ENCODE measurements around the gene ZSCAN12. TPM values are rescaled to one million over a fixed set of nuclear protein-coding genes. Genes with fewer than 3 reads are reported as not detected.

The ZSCAN12 gene
- total and polyA plus RNA-seq, 2 of the 13 experiments (the other 11 are each of a cell fraction or from before 2014, with no cell fraction given): 2.8 to 8.9 TPM

DNA sequence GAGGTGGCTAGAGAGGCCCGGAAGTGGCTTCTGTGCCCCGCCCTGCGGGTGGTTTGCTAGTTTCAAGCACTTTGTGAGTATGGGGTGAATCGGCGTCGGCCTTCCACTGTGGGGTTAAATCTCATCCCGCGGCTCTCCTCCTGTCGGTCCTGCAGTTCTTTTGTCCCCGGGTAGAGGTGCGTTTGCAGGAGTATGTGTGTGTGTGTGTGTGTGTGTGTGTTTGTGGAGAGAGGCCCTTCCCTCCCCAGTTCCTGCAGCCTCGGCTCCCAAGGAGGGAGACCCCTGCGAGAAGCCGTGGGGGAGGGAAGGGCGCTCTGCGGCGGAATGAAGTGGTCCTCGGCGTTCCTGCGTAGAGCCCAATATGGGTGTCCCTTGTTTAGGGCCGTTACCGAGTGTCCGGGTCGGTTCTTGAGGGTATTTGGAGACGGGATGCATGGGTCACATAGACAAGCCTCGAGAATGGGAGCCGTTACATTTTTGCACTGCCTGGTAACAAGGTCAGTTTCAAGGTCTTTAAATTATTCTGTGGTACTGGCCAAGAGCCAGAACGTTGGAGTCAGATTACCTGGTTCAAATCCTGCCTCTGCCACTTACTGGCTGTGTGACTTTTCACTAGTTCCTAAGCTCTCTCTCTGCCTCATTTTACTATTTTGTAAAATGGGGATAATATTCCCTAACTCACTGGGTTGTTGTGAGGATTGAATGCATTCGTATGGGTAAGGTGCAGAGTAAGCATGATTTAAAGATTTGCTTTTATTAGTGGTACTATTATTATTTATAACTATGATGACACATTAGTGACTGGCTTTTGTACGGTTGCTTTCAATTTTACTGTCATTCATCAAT is 49.4 kb downstream of the ZSCAN12 start, which contains the start of gene ZKSCAN3 (continued):
- TF ChIP-seq, protein P1, sequence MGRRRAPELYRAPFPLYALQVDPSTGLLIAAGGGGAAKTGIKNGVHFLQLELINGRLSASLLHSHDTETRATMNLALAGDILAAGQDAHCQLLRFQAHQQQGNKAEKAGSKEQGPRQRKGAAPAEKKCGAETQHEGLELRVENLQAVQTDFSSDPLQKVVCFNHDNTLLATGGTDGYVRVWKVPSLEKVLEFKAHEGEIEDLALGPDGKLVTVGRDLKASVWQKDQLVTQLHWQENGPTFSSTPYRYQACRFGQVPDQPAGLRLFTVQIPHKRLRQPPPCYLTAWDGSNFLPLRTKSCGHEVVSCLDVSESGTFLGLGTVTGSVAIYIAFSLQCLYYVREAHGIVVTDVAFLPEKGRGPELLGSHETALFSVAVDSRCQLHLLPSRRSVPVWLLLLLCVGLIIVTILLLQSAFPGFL (CRISPR knock-in tag; IDR thresholded peaks at IDR 0.05): no peak
- TF ChIP-seq RAD21 (CRISPR knock-in tag; IDR thresholded peaks at IDR 0.05): peak; percentile 27; the same call in 1 of the 2 replicates
- TF ChIP-seq ZNF121 (CRISPR knock-in tag; IDR thresholded peaks at IDR 0.05): no peak
- TF ChIP-seq HDAC1 (CRISPR knock-in tag; IDR thresholded peaks at IDR 0.05): peak; percentile 88
- TF ChIP-seq JUNB (CRISPR knock-in tag; IDR thresholded peaks at IDR 0.05; ENCODE audit: borderline replicate concordance): peak; percentile 60; the same call in 1 of the 2 replicates
- TF ChIP-seq, protein P2, sequence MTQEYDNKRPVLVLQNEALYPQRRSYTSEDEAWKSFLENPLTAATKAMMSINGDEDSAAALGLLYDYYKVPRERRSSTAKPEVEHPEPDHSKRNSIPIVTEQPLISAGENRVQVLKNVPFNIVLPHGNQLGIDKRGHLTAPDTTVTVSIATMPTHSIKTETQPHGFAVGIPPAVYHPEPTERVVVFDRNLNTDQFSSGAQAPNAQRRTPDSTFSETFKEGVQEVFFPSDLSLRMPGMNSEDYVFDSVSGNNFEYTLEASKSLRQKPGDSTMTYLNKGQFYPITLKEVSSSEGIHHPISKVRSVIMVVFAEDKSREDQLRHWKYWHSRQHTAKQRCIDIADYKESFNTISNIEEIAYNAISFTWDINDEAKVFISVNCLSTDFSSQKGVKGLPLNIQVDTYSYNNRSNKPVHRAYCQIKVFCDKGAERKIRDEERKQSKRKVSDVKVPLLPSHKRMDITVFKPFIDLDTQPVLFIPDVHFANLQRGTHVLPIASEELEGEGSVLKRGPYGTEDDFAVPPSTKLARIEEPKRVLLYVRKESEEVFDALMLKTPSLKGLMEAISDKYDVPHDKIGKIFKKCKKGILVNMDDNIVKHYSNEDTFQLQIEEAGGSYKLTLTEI (CRISPR knock-in tag; conservative IDR thresholded peaks at IDR 0.05): no peak
- TF ChIP-seq, protein P3, sequence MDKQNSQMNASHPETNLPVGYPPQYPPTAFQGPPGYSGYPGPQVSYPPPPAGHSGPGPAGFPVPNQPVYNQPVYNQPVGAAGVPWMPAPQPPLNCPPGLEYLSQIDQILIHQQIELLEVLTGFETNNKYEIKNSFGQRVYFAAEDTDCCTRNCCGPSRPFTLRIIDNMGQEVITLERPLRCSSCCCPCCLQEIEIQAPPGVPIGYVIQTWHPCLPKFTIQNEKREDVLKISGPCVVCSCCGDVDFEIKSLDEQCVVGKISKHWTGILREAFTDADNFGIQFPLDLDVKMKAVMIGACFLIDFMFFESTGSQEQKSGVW (CRISPR knock-in tag; IDR thresholded peaks at IDR 0.05; ENCODE audit: borderline replicate concordance): no peak
- TF ChIP-seq THAP11 (CRISPR knock-in tag; IDR thresholded peaks at IDR 0.05): peak; percentile 84
- TF ChIP-seq ZSCAN29 (CRISPR knock-in tag; conservative IDR thresholded peaks at IDR 0.05): peak; percentile 83; the same call in 1 of the 2 replicates
- peak; percentile 96 for TF ChIP-seq ETV5 (CRISPR knock-in tag; IDR thresholded peaks at IDR 0.05; ENCODE audit: borderline replicate concordance)
- 0 out of 2 replicates have a peak, but pooled peaks have one; percentile 53 for TF ChIP-seq ZIK1 (CRISPR knock-in tag; IDR thresholded peaks at IDR 0.05; ENCODE audit: borderline replicate concordance, low read depth)
- TF ChIP-seq TOPORS (CRISPR knock-in tag; IDR thresholded peaks at IDR 0.05): no peak
- no peak for TF ChIP-seq EZH2 (conservative IDR thresholded peaks at IDR 0.05; ENCODE audit: low read depth, low read length)
- 0 out of 2 replicates have a peak, but pooled peaks have one; percentile 23 for TF ChIP-seq TBX3 (IDR thresholded peaks at IDR 0.05; ENCODE audit: borderline replicate concordance)
- TF ChIP-seq KLF13 (CRISPR knock-in tag; IDR thresholded peaks at IDR 0.05): peak; percentile 92; the same call in 1 of the 2 replicates
- TF ChIP-seq, protein P4, sequence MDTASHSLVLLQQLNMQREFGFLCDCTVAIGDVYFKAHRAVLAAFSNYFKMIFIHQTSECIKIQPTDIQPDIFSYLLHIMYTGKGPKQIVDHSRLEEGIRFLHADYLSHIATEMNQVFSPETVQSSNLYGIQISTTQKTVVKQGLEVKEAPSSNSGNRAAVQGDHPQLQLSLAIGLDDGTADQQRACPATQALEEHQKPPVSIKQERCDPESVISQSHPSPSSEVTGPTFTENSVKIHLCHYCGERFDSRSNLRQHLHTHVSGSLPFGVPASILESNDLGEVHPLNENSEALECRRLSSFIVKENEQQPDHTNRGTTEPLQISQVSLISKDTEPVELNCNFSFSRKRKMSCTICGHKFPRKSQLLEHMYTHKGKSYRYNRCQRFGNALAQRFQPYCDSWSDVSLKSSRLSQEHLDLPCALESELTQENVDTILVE (CRISPR knock-in tag; IDR thresholded peaks at IDR 0.05): peak; percentile 57; the same call in 1 of the 2 replicates
- TF ChIP-seq FOXK1 (CRISPR knock-in tag; IDR thresholded peaks at IDR 0.05; ENCODE audit: borderline replicate concordance, low read depth): peak; percentile 71; the same call in 1 of the 2 replicates
- peak; percentile 77; the same call in 1 of the 2 replicates for TF ChIP-seq SMYD3 (CRISPR knock-in tag; IDR thresholded peaks at IDR 0.05)
- peak; percentile 87; the same call in 1 of the 2 replicates for TF ChIP-seq ZNF879 (CRISPR knock-in tag; IDR thresholded peaks at IDR 0.05)
- TF ChIP-seq FOXP1 (IDR thresholded peaks at IDR 0.05): no peak
- TF ChIP-seq FOXP1 (CRISPR knock-in tag; IDR thresholded peaks at IDR 0.05): no peak; the same call in 1 of the 2 replicates
- peak; percentile 68 for TF ChIP-seq SP4 (CRISPR knock-in tag; IDR thresholded peaks at IDR 0.05)
- TF ChIP-seq ELF4 (CRISPR knock-in tag; IDR thresholded peaks at IDR 0.05; ENCODE audit: borderline replicate concordance): peak; percentile 74; the same call in 1 of the 2 replicates

All from HepG2 (cell line).